ENCODE data around the gene GALNT14. TPM values are rescaled to one million over a fixed set of nuclear protein-coding genes. Genes with fewer than 3 reads are reported as not detected.

The GALNT14 gene
- total and polyA plus RNA-seq, 2 donors (not counting 1 experiment from before 2014, with no cell fraction given): 3.1 to 6.2 TPM

DNA sequence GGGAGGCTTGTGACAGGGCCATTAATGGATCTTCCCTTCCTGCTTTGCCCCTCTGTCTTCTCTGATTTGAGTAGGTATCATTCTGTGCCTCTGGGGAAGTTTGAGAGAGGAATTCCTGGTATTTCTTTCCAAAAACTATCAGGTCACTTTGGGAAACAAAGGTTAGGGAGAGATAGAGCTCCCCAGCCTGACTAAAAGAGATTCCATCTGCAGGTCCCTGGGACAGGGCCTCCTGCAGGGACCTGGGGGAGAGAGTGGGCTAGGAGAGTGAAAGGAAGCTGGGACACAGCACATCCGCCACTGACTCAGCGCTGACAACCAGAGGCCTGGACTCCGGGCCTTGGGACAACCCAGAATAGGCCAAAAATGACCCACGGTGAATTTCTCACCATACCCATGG is 6.4 kb downstream of the GALNT14 start:
- Histone ChIP-seq H2AFZ (ENCODE audit: insufficient read depth, low read depth, low read length, poor library complexity, severe bottlenecking) (no peak overlapping the region), H3K27ac (ENCODE audit: low read length in 2 of 2) (no peak overlapping the region), H3K4me2 (replicated peaks; ENCODE audit: low read depth, low read length, poor library complexity, severe bottlenecking) (no peak overlapping the region), H3K79me2 (ENCODE audit: control insufficient read depth, insufficient read depth, low read length) (no peaks in the 10 kb centered on the region), H3K4me3 (ENCODE audit: control extremely low read depth in 1 of 5, extremely low read depth in 1 of 5, insufficient read depth in 1 of 5, low read depth in 2 of 5, low read length in 4 of 5) (no peak overlapping the region), H3K27me3 (replicated peaks in 1 of 4; ENCODE audit: control extremely low read depth in 1 of 4, control insufficient read depth in 3 of 4, insufficient read depth in 4 of 4, low read length in 3 of 4) (peaks cover 0 to 7% (median 5%) of the 10 kb centered on the region in 4 experiments), H4K20me1 (ENCODE audit: control insufficient read depth, insufficient read depth, low read length, poor library complexity, severe bottlenecking) (no peaks in the 10 kb centered on the region), H3K9me3 (ENCODE audit: control extremely low read depth in 1 of 3, control insufficient read depth in 2 of 3, insufficient read depth in 1 of 3, low read length in 2 of 3) (no peaks in the 10 kb centered on the region), H3K4me1 (ENCODE audit: control insufficient read depth in 2 of 2, insufficient read depth in 2 of 2, low read length in 2 of 2) (peaks cover 3 to 5% of the 10 kb centered on the region in 2 donors), H3K36me3 (replicated peaks in 1 of 2; ENCODE audit: control extremely low read depth in 1 of 2, control insufficient read depth in 1 of 2, extremely low read depth in 1 of 2, insufficient read depth in 2 of 2, low read length in 1 of 2) (no peaks in the 10 kb centered on the region), H3K9ac (ENCODE audit: low read length) (no peak overlapping the region)
- Mint-ChIP-seq H3K9me3 (ENCODE audit: insufficient read depth) (no peaks in the 10 kb centered on the region), H3K27me3 (peaks cover 18% of the 10 kb centered on the region), H3K27ac (no peak overlapping the region), H3K4me3 (no peak overlapping the region), H3K4me1 (peaks cover 11% of the 10 kb centered on the region)
- intact Hi-C loops (cut with micrococcal nuclease): no loop called here
- no peak for TF ChIP-seq EZH2 (IDR thresholded peaks at IDR 0.05; ENCODE audit: borderline replicate concordance, insufficient read depth, low read depth, low read length, poor library complexity, severe bottlenecking)
- TF ChIP-seq, protein P1, sequence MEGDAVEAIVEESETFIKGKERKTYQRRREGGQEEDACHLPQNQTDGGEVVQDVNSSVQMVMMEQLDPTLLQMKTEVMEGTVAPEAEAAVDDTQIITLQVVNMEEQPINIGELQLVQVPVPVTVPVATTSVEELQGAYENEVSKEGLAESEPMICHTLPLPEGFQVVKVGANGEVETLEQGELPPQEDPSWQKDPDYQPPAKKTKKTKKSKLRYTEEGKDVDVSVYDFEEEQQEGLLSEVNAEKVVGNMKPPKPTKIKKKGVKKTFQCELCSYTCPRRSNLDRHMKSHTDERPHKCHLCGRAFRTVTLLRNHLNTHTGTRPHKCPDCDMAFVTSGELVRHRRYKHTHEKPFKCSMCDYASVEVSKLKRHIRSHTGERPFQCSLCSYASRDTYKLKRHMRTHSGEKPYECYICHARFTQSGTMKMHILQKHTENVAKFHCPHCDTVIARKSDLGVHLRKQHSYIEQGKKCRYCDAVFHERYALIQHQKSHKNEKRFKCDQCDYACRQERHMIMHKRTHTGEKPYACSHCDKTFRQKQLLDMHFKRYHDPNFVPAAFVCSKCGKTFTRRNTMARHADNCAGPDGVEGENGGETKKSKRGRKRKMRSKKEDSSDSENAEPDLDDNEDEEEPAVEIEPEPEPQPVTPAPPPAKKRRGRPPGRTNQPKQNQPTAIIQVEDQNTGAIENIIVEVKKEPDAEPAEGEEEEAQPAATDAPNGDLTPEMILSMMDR (IDR thresholded peaks at IDR 0.05): no peak
- ChIA-PET CTCF (interaction anchor here (1.5 to 1.7 kb wide), 2 partner anchors 20 to 202 kb away, joined by 4 to 6 read pairs; no protein-coding TSS in a partner anchor), POLR2A (no interaction called here)
- DNase-seq (no peak), ATAC-seq (ENCODE audit: low read depth) (no peak)
- no CpG with 5 or more reads among the region's 4 CpGs for WGBS (ENCODE audit: insufficient coverage)

DNA sequence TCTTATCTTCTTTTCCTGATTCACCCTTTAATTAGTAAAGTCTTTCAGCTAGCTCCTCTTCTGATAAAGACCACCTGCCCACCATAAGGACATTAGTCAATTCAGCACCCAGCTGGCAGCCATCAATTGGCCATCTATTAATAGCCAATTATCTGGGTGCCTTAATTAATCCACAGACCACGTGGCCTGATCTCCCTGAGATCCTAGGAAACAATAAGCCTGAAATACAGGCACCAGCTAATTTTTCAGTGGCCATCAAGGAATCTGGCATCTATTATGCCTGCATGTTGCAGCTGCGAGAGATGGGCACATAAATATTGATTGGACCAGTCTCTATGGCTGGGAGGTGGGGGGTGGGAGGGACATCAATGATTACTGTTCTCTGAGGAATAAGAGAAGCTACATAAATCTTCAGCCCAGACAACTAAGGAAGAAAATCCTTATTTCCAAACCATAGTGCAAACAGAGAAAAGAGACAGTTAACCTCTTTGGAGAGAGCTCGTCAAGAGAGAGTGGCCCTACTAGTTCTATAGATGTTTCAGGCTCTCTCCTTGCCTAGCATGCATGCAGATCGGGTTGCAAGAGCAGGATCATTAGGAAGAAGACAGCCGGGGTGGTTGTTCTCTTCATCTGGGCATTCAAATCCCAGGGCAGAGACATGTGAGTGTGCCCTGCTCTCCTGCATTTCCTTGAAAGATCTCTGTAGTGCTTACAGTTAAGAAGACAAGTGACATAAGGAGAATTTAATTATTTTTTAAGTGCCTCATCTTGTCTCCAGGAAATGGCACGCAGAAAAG is 8.7 kb downstream of the GALNT14 start:
- CTCF ChIA-PET: interaction anchor here (1.4 kb wide), 1 partner anchor 9 kb away, joined by 5 read pairs; the partner anchor contains the start of gene GALNT14
- DNase-seq (no peak), ATAC-seq (ENCODE audit: low read depth) (no peak)
- H3K79me2 ChIP-seq (ENCODE audit: control insufficient read depth, insufficient read depth, low read length): no peaks in the 10 kb centered on the region
- H3K9ac ChIP-seq (ENCODE audit: low read length): no peak overlapping the region
- H3K4me3 ChIP-seq (ENCODE audit: control extremely low read depth in 1 of 5, extremely low read depth in 1 of 5, insufficient read depth in 1 of 5, low read depth in 2 of 5, low read length in 4 of 5): no peak overlapping the region
- WGBS (ENCODE audit: insufficient coverage): 92% methylated on average over 5 of the region's 6 CpGs
- H3K4me1 Mint-ChIP-seq: no peaks in the 10 kb centered on the region
- H3K9me3 ChIP-seq (ENCODE audit: control extremely low read depth in 1 of 3, control insufficient read depth in 2 of 3, insufficient read depth in 1 of 3, low read length in 2 of 3): no peaks in the 10 kb centered on the region
- H2AFZ ChIP-seq (ENCODE audit: insufficient read depth, low read depth, low read length, poor library complexity, severe bottlenecking): no peak overlapping the region
- no peaks in the 10 kb centered on the region for H4K20me1 ChIP-seq (ENCODE audit: control insufficient read depth, insufficient read depth, low read length, poor library complexity, severe bottlenecking)
- no peak overlapping the region for H3K27ac ChIP-seq (ENCODE audit: low read length in 2 of 2)
- H3K27me3 Mint-ChIP-seq: no peaks in the 10 kb centered on the region
- no peak overlapping the region for H3K4me2 ChIP-seq (replicated peaks; ENCODE audit: low read depth, low read length, poor library complexity, severe bottlenecking)
- H3K9me3 Mint-ChIP-seq (ENCODE audit: insufficient read depth): no peaks in the 10 kb centered on the region
- no peaks in the 10 kb centered on the region for H3K4me1 ChIP-seq (ENCODE audit: control insufficient read depth in 2 of 2, insufficient read depth in 2 of 2, low read length in 2 of 2)
- TF ChIP-seq EZH2 (IDR thresholded peaks at IDR 0.05; ENCODE audit: borderline replicate concordance, insufficient read depth, low read depth, low read length, poor library complexity, severe bottlenecking): no peak
- TF ChIP-seq, protein P1 (IDR thresholded peaks at IDR 0.05): no peak
- H3K36me3 ChIP-seq (replicated peaks in 1 of 2; ENCODE audit: control extremely low read depth in 1 of 2, control insufficient read depth in 1 of 2, extremely low read depth in 1 of 2, insufficient read depth in 2 of 2, low read length in 1 of 2): no peaks in the 10 kb centered on the region
- no peak overlapping the region for H3K27ac Mint-ChIP-seq
- no peaks in the 10 kb centered on the region for H3K27me3 ChIP-seq (replicated peaks in 1 of 4; ENCODE audit: control extremely low read depth in 1 of 4, control insufficient read depth in 3 of 4, insufficient read depth in 4 of 4, low read length in 3 of 4)
- no peak overlapping the region for H3K4me3 Mint-ChIP-seq
- intact Hi-C loops (cut with micrococcal nuclease): no loop called here
- POLR2A ChIA-PET: interaction anchor here (0.6 kb wide), 1 partner anchor 842 kb away, joined by 7 read pairs; no protein-coding TSS in a partner anchor

Measured in B cell (primary cell).